NCI-H345 treated with DMSO at 0.1 percent for 48 hours (cell line): ENCODE data around the gene LGALS3BP.
A peak's percentile ranks its signal among the peaks of the same experiment; 100 is the strongest.

Source experiments
- DNase-seq: peaks from one replicate; lab custom pipeline; 2025; ENCODE audit not compliant: unreplicated experiment; lab: John Stamatoyannopoulos, UW

LGALS3BP gene

DNA sequence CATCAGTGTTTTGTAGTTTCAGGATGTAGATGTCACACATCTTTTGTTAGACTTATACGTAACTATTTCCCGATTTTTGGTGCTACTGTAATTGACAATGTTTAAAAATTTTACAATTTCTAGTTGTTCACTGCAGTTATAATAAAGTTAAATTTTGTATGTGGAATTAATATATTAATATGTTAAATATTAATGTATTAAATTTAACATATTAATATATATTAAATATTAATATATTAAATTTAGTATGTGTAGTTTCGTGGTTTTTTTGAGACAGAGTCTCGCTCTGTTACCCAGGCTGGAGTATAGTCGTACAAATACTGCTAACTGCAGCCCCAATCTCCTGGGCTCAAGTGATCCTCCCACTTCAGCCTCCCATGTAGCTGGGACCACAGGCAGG lies 5.7 kb upstream of the LGALS3BP start:
- no peak for DNase-seq

DNA sequence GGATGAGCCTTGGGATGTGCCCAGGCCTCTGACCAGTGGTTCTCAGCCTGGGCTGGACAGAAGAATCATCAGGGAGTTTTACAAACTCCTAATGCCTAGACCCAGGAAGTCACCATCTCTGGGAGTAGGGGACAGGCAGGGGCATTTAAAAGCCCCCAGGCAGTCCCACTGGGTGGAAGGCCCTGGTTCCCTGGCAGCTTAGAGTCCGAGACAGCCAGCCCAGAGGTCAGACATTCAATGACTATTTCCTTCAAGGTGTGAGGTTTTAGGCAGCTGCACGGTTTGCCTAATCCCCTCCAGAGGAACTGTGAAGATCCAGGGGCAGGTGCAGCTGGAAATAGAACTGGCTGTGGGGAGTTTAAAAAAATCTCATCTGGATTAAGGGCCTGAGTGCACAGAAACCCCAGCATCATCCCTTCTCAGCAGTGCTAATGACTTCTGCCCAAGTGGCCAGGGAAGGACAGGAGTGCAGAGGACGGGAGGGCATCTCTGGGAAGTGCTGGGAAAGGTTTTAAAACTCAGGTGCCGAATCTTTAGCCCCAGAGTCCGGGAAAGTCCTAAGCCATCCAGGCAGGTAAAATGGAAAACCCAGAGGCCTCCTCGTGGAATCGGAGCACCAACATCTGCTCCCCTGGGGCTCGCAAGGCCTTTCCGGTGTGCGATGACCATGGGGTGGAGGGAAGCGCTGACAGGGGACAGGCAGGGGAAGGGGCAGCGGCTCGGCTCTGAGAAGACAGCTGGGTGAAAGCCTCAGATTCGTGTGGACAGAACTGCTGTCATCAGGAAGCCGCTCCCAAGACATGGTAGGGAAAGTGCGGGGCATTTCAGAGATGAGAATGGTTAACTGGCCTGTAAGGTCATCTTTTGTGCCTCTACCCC lies 1.5 kb upstream of the LGALS3BP start:
- no peak for DNase-seq

GRCh38 chr17:78980624-78980972 lies 875 bp upstream of the LGALS3BP start:
- no peak for DNase-seq

- no peak for DNase-seq
These were observed 1.4 kb downstream of the LGALS3BP start for GRCh38 chr17:78977997-78978973.

GRCh38 chr17:78977681-78977943 lies 2.1 kb downstream of the LGALS3BP start:
- no peak for DNase-seq

- DNase-seq = no peak
These were observed 2.6 kb downstream of the LGALS3BP start for GRCh38 chr17:78976907-78977680.

- no peak for DNase-seq
These were observed 4.8 kb downstream of the LGALS3BP start for GRCh38 chr17:78974635-78975591.

DNA sequence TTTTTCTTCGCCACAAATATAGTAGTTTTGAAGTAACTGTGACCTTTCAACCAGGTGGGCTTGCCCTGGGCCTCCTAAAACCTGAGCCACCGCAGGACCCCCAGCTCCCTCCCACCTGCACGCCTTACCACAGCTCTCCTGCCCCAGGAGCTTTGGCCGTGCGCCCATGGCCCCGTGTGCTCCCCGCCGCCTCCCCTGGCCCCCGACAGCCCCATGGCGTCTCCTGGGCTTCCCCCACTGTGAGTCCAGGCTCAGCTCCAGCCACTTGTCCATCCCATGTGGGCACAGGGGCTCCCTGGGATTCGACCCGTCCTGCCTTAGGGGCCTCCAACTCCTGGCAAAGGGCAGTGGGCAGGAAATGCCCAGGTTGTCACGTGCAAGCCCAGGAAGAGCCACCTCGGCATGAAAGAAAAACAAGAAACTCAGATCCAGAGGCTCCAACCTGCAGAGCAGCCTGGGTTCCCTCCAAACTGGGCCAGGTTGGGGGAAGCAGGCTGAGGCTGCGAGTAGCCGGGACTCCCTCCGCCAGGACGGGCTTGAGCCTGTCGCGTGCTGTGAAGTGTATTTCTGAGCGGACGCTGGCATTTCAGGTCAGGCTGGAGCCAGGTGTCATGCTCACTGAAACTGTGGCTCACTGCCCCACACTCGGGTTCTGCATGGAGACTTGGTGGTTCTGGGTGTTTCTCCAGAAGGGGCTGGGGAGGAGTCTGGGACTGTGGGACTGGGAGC lies 5.8 kb downstream of the LGALS3BP start:
- no peak for DNase-seq

GRCh38 chr17:78973196-78973595 lies 6.5 kb downstream of the LGALS3BP start:
- no peak for DNase-seq

DNA sequence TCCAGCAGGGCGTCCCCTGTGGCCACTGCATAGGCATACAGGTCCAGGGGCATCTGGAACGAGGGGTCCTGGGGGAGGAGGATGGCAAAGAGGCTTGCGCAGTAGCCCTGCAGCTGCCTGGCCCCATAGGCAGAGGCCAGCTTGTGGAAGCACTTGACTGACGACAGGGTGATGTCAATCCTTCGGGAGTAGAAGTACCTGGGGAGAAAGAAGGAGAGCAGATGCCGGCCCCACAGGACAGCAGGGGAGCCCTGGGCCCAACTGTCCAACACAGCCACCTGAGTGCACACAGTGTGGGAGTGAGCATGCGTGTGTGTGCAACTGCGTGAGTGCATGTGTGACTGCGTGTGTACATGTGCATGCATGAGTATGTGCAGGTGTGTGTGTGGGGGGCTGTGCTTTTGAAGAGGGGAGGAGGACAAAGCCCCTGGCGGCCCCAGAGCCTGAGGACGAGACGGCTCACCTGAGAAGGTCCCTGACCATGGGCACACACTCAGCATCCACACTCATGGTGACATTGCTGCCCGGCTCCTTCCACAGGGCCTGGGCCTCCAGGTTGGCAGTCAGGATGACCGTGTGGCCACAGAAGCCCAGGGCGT lies 7.1 kb downstream of the LGALS3BP start:
- DNase-seq = no peak

GRCh38 chr17:78971756-78972506 lies 7.8 kb downstream of the LGALS3BP start:
- DNase-seq = no peak

DNA sequence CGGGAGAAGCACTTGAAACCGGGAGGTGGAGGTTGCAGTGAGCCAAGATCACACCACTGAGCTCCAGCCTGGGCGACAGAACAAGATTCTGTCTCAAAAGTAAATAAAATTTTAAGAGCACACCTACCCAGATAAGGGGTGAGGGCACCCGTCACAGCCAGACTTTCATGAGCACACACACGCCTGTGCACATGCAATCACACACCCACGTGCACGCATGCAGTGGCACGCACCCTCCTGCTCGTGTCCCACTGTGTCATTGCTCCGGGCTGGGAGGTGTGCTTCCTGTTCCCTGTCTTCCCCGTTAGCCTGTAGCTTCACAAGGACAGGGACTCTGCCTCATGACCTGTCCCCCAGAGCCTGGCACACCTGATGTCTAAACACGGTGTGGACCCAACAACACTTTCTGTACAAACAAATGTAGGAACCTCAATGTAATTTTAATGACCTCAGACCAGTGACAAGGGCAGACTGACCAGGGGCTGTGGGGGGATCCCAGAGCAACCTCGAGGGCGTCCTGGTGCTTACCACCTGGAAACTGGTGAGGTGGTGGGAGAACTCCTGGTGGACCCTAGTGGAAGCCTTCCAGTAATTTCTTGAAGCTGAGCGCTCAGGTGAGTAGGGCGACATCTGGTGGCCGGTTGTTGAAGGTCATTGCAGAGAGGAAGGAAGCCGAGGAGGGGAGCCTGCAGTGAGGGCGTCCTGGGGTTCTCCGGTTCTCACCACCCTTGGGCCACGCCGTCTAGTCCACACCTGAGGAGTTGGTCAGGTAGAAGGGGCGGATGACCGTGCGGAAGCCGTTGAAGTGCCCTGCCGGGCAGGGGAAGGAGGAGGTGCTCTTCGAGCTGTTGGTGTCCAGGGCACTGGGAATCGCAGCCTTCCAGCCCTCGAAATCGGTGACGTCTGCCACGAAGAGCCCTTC lies 8.6 kb downstream of the LGALS3BP start:
- DNase-seq = peak; percentile 65

- DNase-seq = peak; percentile 92
These were observed 9.9 kb downstream of the LGALS3BP start for GRCh38 chr17:78969865-78970264.

- DNase-seq = no peak
These were observed 11.9 kb downstream of the LGALS3BP start for GRCh38 chr17:78967782-78968362.

GRCh38 chr17:78966910-78967600 lies 12.7 kb downstream of the LGALS3BP start:
- DNase-seq = no peak

GRCh38 chr17:78966123-78966813 lies 13.5 kb downstream of the LGALS3BP start:
- no peak for DNase-seq
